Left cardiac atrium (tissue), 4 donors: ENCODE data around the gene PLXNB1. TPM values are rescaled to one million over a fixed set of nuclear protein-coding genes. Genes with fewer than 3 reads are reported as not detected.
"Not testable (repeated sequence)": the region's sequence is repeated elsewhere in the genome, so short reads cannot be mapped to it uniquely, and the experiment has no call there.

ENCODE experiments used
- ATAC-seq, 2 donors: fragments of 200-7000 bp; cut with Tn5 transposase; one replicate each; pipeline ENCODE4 v1.9.1; 2020; ENCODE audit warnings: mild to moderate bottlenecking in 2 of 2, moderate library complexity in 2 of 2
- DNase-seq: peaks from one replicate; pipeline ENCODE4 v3.0.0-alpha.2; 2020
- intact Hi-C, 2 donors: fragments of 100-400 bp; cut with DNase I; formaldehyde crosslinking; loops; one replicate each; pipeline versions ENCODE4 v1.14.1 to v1.15.1; 2022 to 2023
- total RNA-seq, 2 donors: library from RNA; stranded (reverse); fragmentation: NEBNext Ultra II Directional; extraction: Animal tissue kit (Norgen Biotek cat#: 25700); gene quantifications; one replicate each; pipeline ENCODE4 v1.2.1, GENCODE V29; 2021
- donor health status: DM: no; HTN: yes; CAD: no.
- donor health status: DM: no; HTN: yes; CAD: no; lungs with severe emphysema.
- donor health status: DM: yes; HTN: yes; CAD: no.
- donor health status: Dilated cardiomyopathy.

The PLXNB1 gene
- total RNA-seq, 2 donors from 2014 or later = 43.3 to 55.0 TPM

DNA sequence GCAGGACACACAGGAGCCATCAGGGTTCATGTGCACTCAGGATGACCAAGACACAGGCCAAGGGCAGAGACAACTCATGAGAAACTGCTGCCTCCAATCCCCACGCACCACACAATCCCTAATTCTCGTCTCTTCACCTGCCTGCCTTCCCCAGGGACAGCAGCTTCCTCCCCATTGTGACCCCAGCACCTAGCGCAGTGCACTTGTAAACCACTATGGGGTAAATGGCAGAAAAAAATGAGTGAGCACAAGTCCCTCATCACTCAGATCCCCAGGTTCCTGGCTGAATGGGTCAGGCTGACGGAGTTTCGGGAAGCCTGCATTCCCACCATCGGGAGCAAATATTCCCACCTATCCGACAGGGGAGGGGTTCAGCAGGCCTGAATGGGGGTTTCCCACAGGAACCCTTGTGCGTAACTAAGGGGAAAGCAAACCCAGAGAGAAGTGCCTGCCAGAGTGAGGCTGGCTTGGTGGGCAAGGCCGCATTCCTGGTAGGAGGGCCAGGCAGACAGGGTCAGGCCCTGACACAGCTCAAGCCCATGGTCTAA is 18.8 kb downstream of the PLXNB1 start:
- DNase-seq (no peak), ATAC-seq (no peak)
- intact Hi-C loops = no loop called here

DNA sequence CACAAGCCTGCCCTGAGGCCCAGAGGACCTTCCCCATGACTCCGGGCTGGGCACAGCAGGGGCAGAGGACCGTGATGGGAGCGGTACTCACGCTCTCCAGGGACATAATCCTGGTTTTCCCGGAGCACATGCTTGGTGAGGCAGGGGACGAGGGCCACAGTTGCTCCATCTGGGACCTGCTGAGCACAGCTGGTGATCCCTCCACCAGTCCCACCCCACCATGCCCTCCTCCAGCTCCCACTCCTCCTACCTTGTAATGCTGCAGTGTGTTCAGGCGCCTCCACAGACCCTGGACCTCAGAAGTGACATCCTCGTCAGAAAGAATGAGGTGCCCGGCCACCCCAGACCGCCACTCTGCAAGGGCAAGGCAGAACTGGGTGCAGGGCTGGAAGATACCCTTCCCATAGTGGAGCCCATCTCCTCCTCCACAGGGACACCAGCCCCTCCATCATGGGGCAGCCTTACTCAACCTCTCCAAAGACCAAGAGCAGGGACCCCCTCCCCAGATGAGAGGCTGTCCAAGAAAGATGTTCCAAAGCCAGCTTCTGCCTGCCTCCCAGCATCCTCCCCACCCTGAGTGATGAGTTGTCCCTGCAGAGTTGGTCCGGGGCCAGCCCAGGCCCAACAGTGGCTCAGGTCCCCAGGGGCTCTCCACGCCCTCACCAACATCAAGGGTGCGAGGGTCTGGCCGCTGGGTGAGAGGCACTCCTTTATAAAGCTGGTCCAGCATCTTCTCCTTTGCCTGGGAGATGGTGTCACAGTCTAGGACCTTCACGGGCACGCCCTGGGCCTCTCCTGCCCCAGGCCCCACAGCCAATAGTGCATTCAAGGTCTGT is 19.5 kb downstream of the PLXNB1 start:
- intact Hi-C loops = no loop called here
- no peak for DNase-seq

DNA sequence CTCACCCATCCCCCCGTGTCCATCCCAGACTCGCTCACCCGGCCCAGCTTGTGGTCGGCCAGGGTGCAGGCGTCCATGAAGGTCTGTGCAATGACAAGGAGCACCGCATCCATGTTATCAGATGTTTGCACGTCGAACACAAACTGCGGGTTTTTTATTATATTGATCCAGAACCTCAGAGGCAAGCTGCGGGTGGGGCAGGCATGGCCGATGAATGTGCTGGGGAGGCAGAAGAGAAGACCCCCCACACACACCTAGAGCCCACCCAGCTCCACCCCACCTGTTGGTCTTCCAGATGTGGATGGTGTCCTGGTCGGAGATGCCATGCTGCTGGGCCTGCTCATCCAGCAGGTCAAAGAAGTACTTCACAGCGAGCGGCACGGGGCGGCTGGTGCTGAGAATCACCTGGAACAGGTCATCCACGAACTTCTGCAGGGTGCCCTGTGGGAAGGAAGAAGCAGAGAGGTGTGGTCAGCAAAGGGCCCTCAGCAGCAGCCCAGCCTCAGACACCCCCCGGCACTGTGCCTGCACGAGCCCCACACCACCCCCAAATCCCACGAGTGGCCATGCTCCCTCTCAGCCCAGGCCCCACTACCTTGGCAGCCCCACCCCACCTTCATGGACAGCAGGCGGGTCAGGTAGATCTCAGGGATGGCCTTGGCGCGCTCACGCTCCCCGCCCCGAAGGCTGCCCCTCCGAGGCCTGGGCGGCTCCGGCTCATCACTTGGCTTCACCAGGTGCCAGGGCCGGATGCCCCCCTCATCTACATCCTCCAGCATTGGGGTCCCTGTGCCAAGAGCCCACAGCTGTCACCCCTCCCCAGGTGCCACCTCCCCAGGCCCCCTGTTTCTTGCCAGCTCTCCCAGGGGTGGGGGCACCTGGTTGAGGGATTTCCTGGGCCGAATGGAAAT is 20.3 kb downstream of the PLXNB1 start:
- ATAC-seq (no peak), DNase-seq (no peak)
- intact Hi-C loops = no loop called here

More for the DNA sequence above, 19.5 kb downstream of the PLXNB1 start:
- ATAC-seq = no peak

DNA sequence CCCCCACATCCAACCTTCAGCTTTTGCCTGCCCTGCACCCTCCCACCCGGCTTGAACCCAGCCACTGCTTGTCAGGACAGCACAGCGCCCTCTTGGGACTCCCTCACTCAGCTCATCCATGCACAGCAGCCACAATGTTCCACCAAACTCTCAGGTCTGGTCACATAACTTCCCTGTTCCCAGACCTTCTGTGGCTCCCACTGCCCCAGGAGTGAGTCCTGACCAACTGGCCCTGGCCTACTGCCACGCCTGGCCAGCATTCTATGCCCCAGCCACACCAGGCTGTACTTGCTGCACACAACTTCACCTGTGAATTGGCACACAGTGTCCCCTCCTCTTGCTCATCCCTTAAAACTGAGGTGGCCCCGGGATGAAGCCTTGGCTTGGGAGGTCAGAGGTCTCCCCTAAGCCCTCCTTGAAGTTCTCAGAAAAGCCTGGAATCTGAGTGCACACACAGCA is 21.0 kb downstream of the PLXNB1 start:
- DNase-seq = no peak
- no peak for ATAC-seq
- intact Hi-C loops = no loop called here

DNA sequence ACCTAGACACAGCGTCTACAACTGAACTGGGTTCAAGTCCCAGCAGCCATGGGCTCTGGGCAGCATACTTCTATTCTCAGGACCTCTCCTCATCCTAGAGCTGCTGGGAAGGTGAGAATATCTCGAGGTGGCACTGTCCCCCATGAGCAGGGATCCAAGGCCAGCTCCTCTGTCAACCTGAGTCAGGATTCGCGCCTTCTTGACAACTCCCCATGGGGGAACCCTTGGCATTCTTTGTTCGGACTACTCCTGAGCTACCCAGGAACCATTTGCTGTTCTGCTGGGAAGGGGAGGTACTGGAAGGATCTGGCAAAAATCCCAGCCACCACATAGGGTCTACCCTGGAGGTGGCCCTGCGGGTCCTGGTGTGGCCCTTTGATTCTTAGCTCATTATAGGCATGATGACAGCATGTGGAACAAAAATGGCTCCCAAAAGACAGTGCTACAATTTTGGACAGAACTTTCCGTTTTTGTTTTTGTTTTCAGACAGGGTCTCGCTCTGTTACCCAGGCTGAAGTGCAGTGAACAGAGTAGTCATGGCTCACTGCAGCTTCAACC is 22.3 kb downstream of the PLXNB1 start:
- ATAC-seq = no peak
- no peak for DNase-seq

DNA sequence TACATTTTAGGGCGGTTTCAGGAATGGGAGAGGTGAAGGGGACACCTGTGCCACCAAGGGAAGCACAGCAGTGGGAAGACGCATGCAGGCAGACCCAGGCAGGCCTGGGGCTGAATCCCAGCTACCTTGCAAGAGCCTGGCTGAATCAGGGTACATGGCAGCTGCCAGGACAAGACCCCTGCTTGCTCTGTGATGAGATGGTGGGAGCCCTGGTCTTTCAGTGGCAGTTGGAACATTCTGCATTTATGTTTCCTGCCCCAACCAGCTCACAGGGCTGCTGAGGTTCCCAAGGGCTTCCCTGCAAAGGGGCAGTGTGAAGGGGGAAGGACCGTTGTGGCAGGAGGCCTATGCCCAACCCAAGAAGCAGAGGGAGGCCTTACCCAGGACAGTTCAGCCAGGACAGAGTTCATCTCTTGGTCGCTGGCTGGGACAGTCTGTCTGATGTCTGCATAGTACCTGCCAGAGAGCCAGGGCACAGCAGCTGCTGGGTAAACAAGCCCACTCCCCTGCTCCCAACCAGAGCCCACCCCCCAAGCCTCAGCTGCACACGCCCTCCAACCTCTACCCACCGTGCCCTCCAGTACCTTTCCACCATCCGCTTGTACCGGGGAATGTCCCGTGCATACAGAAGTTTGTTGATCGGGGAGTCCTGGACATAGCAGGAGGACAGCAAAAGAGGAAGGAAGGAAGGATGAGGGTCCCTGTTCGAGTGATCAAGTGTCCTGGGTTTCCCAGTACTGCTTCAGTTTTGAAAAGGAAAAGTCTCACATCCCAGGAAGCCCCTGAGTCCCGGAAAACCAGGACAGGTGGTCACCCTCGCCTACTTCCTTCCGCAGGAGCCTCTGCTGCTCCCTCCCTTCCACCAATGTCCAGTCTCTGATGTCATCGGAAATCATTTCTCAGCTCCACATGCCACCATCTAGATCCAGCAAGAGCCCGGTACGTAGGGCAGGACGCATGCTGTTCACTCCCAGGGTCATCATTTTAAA is 23.1 kb downstream of the PLXNB1 start:
- ATAC-seq (no peak), DNase-seq (no peak)
- intact Hi-C loops = no loop called here

More for the DNA sequence above, 22.3 kb downstream of the PLXNB1 start:
- intact Hi-C loops = no loop called here

DNA sequence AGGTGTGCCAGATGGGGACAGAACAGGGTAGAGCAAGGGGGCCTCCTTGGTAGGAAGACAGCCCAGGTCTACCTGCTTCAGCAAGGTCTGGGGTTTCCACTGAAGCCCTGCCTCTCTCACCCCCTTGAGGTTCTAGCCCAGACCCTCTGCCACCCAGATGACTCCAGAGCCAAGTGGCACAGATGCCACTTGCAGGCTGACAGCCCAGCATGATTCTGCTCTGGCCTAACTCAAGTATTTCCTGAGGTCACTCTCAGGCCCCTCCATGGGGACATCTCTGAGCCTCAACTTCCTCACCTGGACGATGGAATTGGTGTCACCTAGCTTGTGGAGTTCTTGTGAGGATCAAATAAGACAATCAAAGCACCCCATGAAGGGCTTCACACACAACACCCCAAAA is 23.9 kb downstream of the PLXNB1 start:
- intact Hi-C loops = no loop called here
- ATAC-seq = no peak
- no peak for DNase-seq

DNA sequence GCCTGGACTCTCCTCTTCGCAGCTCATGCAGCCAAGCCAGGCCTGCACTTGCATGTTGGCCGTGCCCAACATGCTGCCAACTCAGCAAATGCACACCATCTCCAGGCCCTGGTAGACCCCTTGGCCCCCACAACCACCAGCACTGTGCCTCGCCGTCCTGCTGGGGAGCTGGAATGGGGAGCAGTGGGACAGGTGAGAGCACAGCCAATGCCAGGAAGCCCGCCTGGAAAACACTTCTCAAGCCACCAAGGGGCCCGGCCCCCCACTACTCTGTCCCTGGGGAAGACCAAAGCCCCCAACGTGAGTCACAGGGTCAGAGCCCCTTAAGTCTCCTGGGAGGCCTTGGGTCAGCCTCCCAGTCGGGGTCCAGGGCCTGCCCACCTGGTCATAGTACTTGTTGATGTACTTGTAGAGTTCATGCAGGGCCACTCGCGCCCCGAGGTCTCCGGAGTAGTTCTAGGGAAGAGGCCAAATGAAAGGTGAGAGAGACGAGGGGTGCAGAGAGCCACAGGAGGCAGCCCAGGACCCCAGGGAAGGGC is 24.5 kb downstream of the PLXNB1 start:
- peak; percentile 17 for DNase-seq

DNA sequence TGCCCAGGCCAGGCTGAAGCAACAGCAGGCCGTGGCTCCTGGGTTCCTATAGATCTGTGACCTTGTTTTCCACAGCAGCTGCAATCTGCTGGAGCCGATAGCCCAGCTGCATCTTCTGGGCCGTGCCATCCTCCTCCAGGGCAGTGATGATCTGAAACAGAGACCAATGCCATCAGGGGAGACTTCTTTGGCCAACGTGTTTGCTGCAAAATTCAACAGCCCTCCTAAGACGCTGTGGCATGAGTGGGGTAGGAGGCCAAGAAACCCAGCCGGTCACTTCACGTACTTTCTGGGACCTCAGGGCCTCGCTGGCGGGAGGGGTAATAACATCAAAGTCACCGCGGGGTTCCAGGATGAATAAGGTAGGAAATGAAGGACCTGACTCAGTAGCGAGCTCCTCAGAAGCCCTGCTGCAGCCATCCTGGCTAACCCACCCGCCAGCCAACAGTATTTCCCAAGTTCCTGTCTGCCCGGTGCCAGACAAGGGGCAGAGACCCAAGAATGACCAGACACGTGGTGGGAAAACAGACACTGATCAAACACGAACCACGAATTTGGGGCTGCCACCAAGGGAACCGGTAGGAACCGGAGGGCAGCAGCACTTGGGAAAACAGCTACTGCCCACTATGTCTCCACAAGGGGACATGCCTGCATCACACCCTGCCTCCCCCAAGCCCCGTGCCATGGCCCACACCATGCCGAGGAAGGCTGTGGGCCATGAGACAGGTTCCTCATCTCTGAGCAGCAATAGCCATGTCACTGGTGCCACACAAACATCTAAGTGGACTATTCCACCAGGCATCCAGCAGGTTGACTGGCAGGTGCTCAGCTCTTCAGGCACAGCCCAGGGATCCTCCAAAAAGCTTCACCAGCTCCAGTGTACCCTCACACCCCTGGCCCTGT is 25.2 kb downstream of the PLXNB1 start:
- ATAC-seq = no peak
- DNase-seq = no peak
- intact Hi-C loops = no loop called here

More for the DNA sequence above, 24.5 kb downstream of the PLXNB1 start:
- intact Hi-C loops = no loop called here
- no peak for ATAC-seq

DNA sequence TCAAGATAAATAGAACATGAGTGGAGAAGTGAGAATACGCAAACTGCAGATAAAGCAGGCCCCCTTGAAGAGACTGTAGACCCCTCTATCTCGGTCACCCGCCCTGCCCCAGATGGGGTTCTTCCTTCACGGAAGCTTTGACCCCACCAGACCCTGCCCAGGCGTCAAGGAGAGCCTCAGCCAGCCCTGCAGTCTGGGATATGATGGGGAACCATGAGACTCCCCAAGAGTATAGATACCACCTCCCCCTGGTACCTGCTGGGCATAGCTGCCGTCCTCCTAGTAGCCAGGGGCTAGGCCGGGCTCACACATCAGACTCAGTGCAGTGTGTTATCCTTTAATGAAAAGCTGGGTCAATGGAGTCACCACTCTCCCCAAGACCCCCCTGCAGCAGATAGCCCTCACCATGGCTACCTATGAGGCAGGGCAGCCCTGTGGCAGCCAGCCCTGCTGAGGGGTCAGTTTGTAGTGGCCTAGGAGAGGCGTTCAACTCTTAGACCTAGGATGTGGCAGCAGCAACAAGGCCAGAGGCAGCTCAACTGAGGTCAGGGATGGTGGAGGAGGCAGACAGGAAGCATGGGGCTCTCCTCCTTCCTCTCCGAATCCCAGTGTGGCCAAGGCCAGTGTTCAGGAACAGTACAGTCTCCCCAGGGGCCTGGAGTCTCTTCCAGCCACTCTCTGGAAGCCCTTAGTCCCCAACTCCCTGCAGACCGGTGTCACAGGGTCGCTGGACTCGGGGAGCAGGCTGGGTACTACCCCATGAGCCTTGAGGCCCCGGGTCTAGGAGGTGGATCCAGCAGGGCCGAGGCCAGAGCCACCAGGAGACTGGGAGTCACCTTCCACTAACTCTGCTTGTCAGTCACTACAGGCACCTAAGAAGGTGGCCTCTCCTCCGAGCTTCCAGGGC is 26.1 kb downstream of the PLXNB1 start:
- DNase-seq (no peak), ATAC-seq (no peak)
- intact Hi-C loops = no loop called here

DNA sequence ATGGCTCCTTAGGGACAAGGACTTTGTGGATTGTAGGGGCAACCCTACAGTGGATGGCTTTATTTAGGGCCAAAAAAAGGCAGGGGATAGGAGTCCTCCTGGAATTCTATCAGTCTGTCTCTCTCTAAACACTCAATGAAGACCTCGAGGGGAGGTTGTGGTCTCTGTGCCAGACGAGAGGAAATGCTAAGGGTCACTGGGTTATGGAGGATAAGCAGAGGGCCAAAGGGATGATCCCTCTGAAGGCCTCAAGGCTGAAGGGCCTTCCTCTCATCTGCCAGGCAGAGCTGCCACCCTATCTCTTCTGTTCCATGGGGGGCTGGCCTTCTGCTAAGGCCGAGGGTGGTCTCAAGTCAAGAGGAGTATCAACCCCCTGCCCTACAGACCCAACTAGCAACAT is 27.0 kb downstream of the PLXNB1 start:
- no peak for ATAC-seq
- DNase-seq = no peak
- intact Hi-C loops = no loop called here

DNA sequence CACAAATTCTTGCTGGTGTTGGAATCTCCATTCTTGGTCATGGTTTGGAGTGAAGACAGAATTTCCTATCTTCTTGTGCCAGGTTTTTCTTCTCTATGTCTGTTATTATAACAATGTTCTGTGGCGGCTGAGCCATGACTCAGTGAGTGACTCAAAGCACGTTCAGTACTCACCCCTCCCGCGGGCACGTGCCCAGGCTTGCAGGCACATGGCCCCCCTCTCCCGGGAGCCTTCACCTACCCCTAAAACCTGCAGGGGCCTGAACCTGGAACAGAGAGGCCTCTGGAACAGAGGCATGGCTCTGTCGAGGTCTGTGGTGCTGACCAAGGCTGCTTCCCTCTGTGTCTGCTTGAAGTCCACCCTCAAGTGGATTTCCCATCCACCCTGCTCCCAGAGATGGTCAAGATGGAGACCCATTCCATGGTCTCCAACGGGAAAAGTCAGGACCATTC is 27.6 kb downstream of the PLXNB1 start:
- DNase-seq (peak; percentile 91), ATAC-seq (peak; percentile 63 to 86)
- intact Hi-C loops = no loop called here

DNA sequence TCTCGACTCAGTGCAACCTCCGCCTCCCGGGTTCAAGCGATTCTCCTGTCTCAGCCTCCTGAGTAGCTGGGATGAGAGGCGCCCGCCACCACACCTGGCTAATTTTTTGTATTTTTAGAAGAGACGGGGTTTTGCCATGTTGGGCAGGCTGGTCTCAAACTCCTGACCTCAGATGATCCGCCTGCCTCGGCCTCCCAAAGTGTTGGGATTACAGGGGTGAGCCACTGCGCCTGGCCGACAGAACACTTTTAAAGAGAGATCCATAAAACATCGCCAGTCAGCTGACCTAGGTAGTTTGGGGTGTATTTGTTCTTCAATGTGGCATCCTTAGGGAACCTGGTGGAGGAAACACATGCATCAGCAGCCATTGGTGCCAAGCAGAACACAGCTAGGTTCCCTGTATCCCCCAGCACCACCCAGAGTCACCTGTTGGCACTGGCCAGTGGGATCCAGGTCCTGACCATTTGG is 28.4 kb downstream of the PLXNB1 start:
- ATAC-seq, DNase-seq: not testable (repeated sequence)
- intact Hi-C loops = loop anchor here in 1 of 2 donors (1.0 kb wide), 1 partner anchor 34 kb away; no protein-coding TSS in a partner anchor

DNA sequence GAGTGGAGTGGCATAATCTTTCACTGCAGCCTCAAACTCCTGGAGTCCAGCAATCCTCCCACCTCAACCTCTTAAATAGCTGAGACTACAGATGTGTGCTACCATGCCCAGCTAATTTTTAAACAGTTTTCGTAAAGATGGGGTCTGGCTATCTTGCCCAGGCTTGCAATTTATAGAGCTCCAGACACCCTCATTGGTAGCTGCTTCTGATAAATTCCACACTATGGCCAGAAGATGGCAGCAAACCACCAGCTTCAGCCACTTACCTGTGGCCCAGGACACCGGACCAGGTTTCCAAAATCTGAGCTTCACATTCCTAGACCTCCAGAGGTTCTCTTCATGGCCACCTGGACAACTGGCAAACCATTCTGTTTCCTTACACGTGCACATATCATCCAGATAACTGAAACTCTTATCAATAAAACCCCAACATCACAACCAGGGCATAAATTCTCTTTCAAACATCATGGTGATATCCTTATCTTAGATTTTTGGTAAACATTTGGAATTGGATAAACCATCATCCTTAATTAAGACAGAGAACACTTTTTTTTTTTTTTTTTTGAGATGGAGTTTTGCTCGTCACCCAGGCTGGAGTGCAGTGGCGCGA is 29.0 kb downstream of the PLXNB1 start:
- intact Hi-C loops = loop anchor here (1.0 kb wide), 2 partner anchors 34 to 35 kb away; no protein-coding TSS in a partner anchor
- peak; percentile 49 for DNase-seq
- peak; percentile 62 for ATAC-seq
